ENCODE results near the gene ICAM2.

The ICAM2 gene

GRCh38 chr17:63991611-63992010 lies 28.8 kb downstream of the ICAM2 start:
- TF ChIP-seq CTCF (IDR thresholded peaks at IDR 0.05; ENCODE audit: low read depth, low read length), result no peak
- DNase-seq (ENCODE audit: extremely low read depth, low read depth), result no peak

GRCh38 chr17:63989622-63990345 lies 30.6 kb downstream of the ICAM2 start:
- DNase-seq (ENCODE audit: extremely low read depth, low read depth), result no peak
- no peak for TF ChIP-seq CTCF (IDR thresholded peaks at IDR 0.05; ENCODE audit: low read depth, low read length)

GRCh38 chr17:63988741-63989621 lies 31.5 kb downstream of the ICAM2 start:
- no peak for DNase-seq (ENCODE audit: extremely low read depth, low read depth)
- no peak for TF ChIP-seq CTCF (IDR thresholded peaks at IDR 0.05; ENCODE audit: low read depth, low read length)

GRCh38 chr17:63988127-63988478 lies 32.3 kb downstream of the ICAM2 start:
- DNase-seq (ENCODE audit: extremely low read depth, low read depth), result no peak
- TF ChIP-seq CTCF (IDR thresholded peaks at IDR 0.05; ENCODE audit: low read depth, low read length), result no peak

GRCh38 chr17:63987221-63988126 lies 33.0 kb downstream of the ICAM2 start:
- no peak for TF ChIP-seq CTCF (IDR thresholded peaks at IDR 0.05; ENCODE audit: low read depth, low read length)
- no peak for DNase-seq (ENCODE audit: extremely low read depth, low read depth)

DNA sequence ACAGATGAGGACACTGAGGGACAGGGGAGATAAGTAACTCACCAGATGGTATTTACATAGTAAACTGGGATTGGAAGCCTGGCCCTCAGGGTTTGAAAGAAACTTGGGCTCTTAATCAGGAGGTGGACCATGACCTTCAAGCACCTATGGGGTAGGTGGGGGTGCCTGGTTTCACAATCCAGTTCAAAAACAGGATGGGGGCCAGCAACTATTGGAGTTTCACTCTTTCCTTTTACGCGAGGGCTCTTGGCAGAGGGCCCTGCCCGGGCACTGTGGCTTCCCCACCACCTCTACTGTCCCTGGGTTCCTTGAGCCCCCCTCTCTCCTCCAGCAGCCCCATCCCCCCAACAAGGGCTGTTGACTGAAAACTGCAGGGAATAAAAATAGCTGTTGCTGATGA lies 33.6 kb downstream of the ICAM2 start:
- no peak for DNase-seq (ENCODE audit: extremely low read depth, low read depth)
- no peak for TF ChIP-seq CTCF (IDR thresholded peaks at IDR 0.05; ENCODE audit: low read depth, low read length)

Measured in AG09319 (cell line).